HS-27A (cell line): ENCODE data around the gene PHF21A.
"Not testable (repeated sequence)": the region's sequence is repeated elsewhere in the genome, so short reads cannot be mapped to it uniquely, and the experiment has no call there.

Experiments
- DNase-seq: peaks from one replicate; pipeline ENCODE4 v3.0.0-alpha.2; 2012; ENCODE audit warnings: low read depth, missing footprints

PHF21A gene

GRCh38 chr11:46120346-46121300 is 631 bp downstream of the PHF21A start:
- DNase-seq, result peak; percentile 69

GRCh38 chr11:46119352-46120216 is 1.7 kb downstream of the PHF21A start:
- no peak for DNase-seq

GRCh38 chr11:46118702-46119351 is 2.4 kb downstream of the PHF21A start:
- no peak for DNase-seq

GRCh38 chr11:46117842-46118241 is 3.4 kb downstream of the PHF21A start:
- DNase-seq, result no peak

- DNase-seq, result not testable (repeated sequence)
Measured at GRCh38 chr11:46116712-46117037, 4.6 kb downstream of the PHF21A start.

- DNase-seq, result no peak
Measured at GRCh38 chr11:46116007-46116711, 5.1 kb downstream of the PHF21A start.

- no peak for DNase-seq
Measured at GRCh38 chr11:46114961-46115360, 6.3 kb downstream of the PHF21A start.

GRCh38 chr11:46114378-46114777 is 6.9 kb downstream of the PHF21A start:
- no peak for DNase-seq

GRCh38 chr11:46112961-46113607 is 8.2 kb downstream of the PHF21A start:
- no peak for DNase-seq

GRCh38 chr11:46108751-46109150 is 12.5 kb downstream of the PHF21A start:
- DNase-seq, result no peak

GRCh38 chr11:46107780-46108179 is 13.5 kb downstream of the PHF21A start:
- DNase-seq, result no peak

GRCh38 chr11:46107408-46107718 is 13.9 kb downstream of the PHF21A start:
- DNase-seq, result no peak

GRCh38 chr11:46106530-46107407 is 14.5 kb downstream of the PHF21A start:
- DNase-seq, result no peak

GRCh38 chr11:46105926-46106325 is 15.3 kb downstream of the PHF21A start:
- no peak for DNase-seq

GRCh38 chr11:46105134-46105628 is 16.1 kb downstream of the PHF21A start:
- no peak for DNase-seq

GRCh38 chr11:46102843-46103242 is 18.4 kb downstream of the PHF21A start:
- DNase-seq, result no peak

- no peak for DNase-seq
Measured at GRCh38 chr11:46100670-46101069, 20.6 kb downstream of the PHF21A start.

- no peak for DNase-seq
Measured at GRCh38 chr11:46099963-46100316, 21.3 kb downstream of the PHF21A start.

GRCh38 chr11:46090375-46090774 is 30.9 kb downstream of the PHF21A start:
- DNase-seq, result no peak

- DNase-seq, result no peak
Measured at GRCh38 chr11:46079662-46080061, 41.6 kb downstream of the PHF21A start.
